ENCODE measurements around the gene AP4M1. TPM values are rescaled to one million over a fixed set of nuclear protein-coding genes. Genes with fewer than 3 reads are reported as not detected.

AP4M1 gene
- total and polyA plus RNA-seq, 9 of the 15 experiments (the other 6 are each of a cell fraction or from before 2014, with no cell fraction given) = 1.3 to 30.9 (median 14.1) TPM

- TF ChIP-seq, protein P1, sequence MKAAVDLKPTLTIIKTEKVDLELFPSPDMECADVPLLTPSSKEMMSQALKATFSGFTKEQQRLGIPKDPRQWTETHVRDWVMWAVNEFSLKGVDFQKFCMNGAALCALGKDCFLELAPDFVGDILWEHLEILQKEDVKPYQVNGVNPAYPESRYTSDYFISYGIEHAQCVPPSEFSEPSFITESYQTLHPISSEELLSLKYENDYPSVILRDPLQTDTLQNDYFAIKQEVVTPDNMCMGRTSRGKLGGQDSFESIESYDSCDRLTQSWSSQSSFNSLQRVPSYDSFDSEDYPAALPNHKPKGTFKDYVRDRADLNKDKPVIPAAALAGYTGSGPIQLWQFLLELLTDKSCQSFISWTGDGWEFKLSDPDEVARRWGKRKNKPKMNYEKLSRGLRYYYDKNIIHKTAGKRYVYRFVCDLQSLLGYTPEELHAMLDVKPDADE (conservative IDR thresholded peaks at IDR 0.05; ENCODE audit: control insufficient read depth, low read depth, low read length) = 0 out of 2 replicates have a peak, but pooled peaks have one; percentile 53
- TF ChIP-seq ZNF76 (CRISPR knock-in tag; IDR thresholded peaks at IDR 0.05; ENCODE audit: borderline replicate concordance) (peak; percentile 93), ZNF592 (IDR thresholded peaks at IDR 0.05) (peak; percentile 99), FOSL1 (tag; conservative IDR thresholded peaks at IDR 0.05) (peak; percentile 39; the same call in 1 of the 2 replicates), ZFP36 (IDR thresholded peaks at IDR 0.05; ENCODE audit: low read depth, low read length, partially characterized antibody) (no peak), RUNX1 (IDR thresholded peaks at IDR 0.05; ENCODE audit: low read depth) (no peak), ZNF121 (CRISPR knock-in tag; conservative IDR thresholded peaks at IDR 0.05) (no peak), SAP30 (IDR thresholded peaks at IDR 0.05; ENCODE audit: borderline replicate concordance, insufficient read depth, low read depth, low read length, poor library complexity, severe bottlenecking) (peak; percentile 34), SMAD4 (CRISPR knock-in tag; conservative IDR thresholded peaks at IDR 0.05) (peak; percentile 89), XRCC3 (IDR thresholded peaks at IDR 0.05) (no peak), WHSC1 (IDR thresholded peaks at IDR 0.05; ENCODE audit: low read length) (no peak), RBM39 (optimal IDR thresholded peaks at IDR 0.05; ENCODE audit: low read depth, low read length) (no peak), RFX7 (CRISPR knock-in tag; IDR thresholded peaks at IDR 0.05) (no peak), NUFIP1 (IDR thresholded peaks at IDR 0.05; ENCODE audit: partially characterized antibody) (peak; percentile 93), SMC3 (conservative IDR thresholded peaks at IDR 0.05; ENCODE audit: insufficient read depth, low read depth, low read length) (no peak), ZNF584 (CRISPR knock-in tag; IDR thresholded peaks at IDR 0.05; ENCODE audit: low read depth) (peak; percentile 76; the same call in 1 of the 2 replicates), ERF (CRISPR knock-in tag; IDR thresholded peaks at IDR 0.05) (peak; percentile 75; the same call in 1 of the 2 replicates)
- TF ChIP-seq, protein P2, sequence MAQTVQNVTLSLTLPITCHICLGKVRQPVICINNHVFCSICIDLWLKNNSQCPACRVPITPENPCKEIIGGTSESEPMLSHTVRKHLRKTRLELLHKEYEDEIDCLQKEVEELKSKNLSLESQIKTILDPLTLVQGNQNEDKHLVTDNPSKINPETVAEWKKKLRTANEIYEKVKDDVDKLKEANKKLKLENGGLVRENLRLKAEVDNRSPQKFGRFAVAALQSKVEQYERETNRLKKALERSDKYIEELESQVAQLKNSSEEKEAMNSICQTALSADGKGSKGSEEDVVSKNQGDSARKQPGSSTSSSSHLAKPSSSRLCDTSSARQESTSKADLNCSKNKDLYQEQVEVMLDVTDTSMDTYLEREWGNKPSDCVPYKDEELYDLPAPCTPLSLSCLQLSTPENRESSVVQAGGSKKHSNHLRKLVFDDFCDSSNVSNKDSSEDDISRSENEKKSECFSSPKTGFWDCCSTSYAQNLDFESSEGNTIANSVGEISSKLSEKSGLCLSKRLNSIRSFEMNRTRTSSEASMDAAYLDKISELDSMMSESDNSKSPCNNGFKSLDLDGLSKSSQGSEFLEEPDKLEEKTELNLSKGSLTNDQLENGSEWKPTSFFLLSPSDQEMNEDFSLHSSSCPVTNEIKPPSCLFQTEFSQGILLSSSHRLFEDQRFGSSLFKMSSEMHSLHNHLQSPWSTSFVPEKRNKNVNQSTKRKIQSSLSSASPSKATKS (CRISPR knock-in tag; IDR thresholded peaks at IDR 0.05) = no peak
- TF ChIP-seq, protein P3, sequence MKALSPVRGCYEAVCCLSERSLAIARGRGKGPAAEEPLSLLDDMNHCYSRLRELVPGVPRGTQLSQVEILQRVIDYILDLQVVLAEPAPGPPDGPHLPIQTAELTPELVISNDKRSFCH (CRISPR knock-in tag; IDR thresholded peaks at IDR 0.05) = no peak
- TF ChIP-seq, protein P3 (tag; IDR thresholded peaks at IDR 0.05) = peak; percentile 84
Observed at GRCh38 chr7:100088621-100089457, 12.6 kb upstream of the AP4M1 start, which contains the start of gene COPS6 (continued).

Data from K562 (cell line).